HG03460 (cell line): ENCODE results near the gene MMP14.

Source experiments
- ATAC-seq: cut with Tn5 transposase; IDR thresholded peaks from one replicate; pipeline ENCODE4 v1.9.1; 2021; ENCODE audit not compliant: unreplicated experiment

Gene MMP14

DNA sequence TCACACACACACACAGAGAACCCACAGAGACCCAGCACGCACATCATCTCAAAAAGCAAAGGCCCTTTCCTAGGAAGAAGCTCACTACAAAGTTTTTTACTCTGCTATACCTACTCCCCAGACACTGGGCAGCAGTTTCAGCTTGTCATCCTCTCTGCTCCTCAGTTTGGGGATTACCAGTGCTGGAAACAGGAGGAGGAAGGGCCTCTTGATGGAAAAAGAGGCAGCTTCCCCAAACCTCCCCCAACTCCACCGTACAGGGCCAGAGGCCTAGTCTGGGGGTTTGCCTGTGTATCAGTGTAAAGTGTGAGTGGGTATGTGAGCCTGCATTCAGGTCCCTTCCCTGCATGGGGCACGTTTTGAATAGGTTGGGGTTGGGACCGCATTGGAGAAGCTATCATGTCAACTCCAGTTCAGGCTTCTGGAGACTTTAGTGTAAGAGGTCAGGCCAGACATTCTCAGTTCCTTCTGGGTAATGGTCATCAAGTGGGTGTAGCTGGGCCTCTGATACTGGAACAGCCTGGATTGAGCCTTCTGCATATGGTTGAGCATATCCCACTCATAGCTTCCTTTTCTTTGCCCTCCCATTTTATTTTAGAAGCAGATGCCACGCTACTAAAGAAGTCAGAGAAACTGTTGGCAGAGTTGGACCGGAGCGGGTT is 47.8 kb downstream of the MMP14 start:
- no peak for ATAC-seq

DNA sequence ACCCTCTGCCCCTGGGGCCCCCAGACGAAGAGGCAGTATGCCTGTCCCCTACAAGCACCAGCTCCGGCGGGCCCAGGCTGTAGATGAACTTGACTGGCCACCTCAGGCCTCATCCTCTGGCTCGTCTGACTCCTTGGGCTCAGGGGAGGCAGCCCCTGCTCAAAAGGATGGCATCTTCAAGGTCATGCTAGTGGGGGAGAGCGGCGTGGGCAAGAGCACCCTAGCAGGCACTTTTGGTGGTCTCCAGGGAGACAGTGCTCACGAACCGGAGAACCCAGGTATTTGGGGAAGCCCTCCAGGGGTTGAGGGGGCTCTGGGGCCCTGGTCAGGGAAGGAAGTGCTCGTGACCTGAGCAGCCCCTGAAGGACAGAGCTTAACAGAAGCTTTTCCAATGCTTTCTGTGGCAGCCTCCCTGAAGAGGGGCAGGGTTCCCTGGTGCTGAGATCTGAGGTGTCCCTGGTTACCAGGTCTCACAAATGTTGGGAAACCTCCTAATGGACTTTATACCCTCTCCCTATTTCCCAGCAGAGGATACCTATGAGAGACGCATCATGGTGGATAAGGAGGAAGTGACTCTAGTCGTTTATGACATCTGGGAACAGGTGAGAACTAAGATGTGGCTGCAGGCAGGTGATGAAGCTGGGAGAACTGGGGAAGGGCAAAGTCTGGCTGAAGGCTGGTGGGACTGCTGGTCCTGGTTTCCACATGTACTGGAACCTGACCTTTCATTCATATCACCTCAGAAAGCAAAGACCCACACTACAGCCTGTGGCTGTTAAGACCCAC is 48.5 kb downstream of the MMP14 start:
- no peak for ATAC-seq

DNA sequence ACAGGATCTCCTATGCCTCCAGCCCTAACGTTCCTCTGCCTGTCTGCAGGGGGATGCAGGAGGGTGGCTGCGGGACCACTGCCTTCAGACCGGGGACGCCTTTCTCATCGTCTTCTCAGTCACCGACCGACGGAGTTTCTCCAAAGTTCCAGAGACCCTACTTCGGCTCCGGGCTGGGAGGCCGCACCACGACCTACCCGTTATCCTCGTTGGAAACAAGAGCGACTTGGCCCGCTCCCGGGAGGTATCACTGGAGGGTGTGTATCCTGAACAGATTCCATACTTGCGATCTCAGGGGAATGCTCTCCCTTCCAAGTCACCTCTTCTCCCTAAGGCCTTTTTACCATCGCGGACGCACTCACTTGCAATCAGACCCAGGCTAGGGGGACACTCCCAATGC is 49.6 kb downstream of the MMP14 start:
- ATAC-seq, result no peak

DNA sequence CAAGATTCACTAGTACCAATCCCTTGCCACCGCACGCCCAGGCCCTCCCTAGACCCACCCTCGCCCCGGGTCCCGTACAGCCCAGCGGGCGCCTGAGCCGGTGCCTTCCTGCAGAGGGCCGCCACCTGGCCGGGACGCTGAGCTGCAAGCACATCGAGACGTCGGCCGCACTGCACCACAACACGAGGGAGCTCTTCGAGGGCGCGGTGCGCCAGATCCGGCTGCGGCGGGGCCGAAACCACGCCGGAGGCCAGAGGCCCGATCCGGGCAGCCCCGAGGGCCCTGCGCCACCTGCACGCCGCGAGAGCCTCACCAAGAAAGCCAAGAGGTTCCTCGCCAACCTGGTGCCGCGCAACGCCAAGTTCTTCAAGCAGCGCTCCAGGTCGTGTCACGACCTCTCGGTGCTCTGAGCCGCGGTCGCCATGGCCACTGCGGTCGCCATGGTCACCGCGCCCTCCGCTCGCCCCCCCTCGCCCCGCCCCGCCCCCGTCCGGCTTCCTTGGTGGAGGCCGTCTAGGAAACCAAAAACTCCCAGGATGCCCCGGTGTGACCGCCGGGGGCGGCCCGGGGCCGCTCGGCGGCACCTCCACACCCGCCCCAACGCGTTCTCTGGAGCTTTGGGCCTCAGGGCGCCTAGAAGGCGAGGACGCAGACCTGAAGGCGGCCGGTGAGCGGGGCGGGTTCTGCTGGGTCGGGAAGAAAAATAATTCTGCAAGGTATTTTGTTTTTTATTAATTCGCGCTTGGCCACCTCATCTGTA is 50.3 kb downstream of the MMP14 start:
- peak; percentile 43 for ATAC-seq

DNA sequence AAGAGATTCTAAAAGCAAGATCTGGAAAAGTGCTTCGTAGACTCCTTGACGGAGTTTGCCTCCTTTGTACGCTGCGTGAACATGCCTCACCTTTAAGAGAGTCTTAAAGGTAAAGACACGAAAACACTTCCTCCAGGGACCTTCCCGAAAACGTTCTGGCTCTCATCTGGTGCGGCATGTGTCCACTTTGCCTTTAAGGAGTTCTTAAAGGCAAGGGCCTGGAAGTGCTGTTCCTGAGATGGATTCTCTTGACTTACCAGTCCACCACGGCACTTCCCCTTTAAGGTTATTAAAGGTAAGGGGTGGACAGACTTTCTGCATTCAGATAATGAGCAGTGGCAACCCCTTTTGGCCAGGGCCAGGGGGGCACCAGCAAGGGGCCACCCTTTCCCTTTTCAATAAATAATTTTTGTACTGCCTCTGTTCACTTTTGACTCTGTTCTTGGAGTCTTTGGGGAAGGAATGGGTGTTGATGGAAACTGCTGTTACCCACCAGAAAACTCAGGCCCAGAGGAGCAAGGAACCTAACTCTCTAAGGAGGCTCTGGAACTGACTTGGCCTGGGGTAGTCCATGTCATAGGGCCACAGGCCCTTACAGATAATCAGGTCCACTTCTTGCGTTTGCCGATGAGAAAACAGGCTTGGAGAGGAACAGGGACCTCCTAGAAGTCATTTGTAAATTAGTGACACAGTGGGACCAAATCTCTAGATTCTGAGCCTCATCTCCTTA is 51.0 kb downstream of the MMP14 start:
- peak; percentile 39 for ATAC-seq

DNA sequence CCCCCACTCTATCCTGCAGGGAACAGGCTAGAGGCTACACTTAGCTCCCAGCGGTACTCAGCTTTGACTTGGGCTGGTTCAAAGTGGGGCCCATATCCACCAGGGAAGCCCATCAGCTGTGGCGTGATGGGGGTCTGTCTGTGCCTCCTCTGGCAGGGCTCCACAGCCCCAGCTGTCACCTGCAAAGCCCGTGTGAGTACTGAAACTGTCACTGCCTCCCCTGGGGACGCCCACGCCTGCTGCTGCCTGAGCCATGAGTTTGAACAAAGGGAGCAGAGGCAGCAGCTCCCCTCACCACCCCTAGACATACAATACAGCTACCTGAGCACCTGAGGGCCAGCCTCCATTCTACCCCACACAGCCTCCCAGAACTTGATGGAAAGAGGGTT is 51.6 kb downstream of the MMP14 start:
- ATAC-seq, result peak; percentile 49

DNA sequence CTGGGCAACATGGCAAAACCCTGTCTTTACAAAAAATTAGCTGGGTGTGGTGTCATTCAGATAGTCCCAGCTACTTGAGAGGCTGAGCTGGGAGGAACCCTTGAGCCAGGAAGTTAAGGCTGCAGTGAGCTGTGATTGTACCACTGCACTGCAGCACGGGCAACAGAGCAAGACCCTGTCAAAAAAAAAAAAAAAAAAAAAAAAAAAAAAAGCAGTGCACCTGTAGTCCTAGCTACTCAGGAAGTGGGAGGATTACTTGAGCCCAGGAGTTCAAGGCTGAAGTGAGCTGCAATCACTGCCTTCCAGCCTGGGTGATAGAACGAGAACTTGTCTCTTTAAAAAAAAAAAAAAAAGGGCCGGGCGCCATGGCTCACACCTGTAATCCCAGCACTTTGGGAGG is 52.3 kb downstream of the MMP14 start:
- ATAC-seq, result no peak

DNA sequence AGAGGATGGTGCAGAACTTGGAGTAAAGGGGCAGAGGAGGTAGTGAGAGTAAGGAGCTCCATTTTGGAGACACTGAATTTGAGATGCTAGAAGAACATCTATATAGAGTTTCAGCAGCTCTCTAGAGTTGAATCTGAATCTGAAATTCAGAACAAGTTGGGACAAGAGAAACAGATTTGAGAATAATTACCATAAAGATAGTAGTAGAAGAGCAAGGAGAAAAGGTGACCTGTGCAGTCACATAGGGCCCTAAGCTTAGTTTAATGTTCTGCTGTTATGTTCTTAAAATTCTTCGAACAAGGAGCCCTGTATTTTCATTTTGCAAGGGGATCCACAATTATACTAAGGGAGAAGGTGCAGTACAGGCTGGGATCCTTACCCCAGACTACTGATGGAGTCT is 54.0 kb downstream of the MMP14 start:
- no peak for ATAC-seq

DNA sequence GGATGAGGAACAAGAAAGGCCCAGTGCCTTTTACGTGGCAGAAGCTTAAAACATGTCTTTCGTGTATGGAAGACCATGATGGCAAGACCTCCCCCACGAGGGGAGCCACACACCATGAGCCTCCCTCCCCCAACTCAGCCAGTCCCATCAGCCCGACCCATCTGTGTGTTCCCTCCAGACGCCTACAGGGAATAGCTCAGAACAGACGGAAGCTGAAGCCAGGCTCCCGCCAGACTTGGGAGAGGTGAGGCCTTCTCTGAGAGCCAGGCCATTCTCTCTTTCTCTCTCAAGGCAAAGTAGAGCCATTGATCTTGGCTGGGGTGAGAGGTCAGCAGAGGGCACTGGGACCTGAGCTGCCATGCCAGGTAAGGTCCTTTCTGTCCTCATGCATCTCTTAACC is 56.1 kb downstream of the MMP14 start:
- no peak for ATAC-seq

DNA sequence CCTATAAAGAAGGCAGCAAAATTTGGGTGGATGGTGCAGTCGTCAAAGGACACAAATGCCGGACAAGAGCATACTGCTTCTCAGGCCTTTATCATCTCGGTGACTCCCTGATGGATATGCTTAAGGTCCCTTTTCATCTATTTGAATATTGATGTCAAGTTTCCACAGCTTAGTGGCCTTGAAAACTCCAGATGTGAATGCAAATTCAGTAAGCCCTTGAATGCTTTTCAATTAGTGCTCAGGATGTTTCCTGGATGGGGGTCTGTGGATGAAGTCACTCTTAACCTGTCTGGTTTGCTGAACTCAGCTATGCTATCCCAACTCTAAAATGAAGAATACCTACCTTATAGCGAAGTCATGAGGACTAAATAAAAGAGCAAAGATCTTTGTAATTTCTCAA is 57.3 kb downstream of the MMP14 start:
- no peak for ATAC-seq

DNA sequence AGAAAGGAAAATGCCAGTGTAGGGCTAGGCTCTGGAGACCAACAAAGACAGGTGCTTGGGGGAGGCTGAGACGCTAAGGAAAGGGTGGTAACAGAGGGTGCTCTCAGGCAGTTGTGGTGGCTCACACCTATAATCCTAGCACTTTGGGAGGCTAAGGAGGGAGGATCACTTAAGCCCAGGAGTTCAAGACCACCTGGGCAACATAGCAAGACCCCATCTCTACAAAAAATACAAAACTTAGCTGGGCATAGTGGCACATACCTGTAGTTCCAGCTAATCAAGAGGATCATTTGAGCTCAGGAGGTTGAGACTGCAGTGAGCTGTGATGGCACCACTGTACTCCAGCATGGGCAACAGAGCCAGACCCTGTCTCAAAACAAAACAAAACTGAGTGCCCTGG is 59.0 kb downstream of the MMP14 start:
- ATAC-seq, result no peak

DNA sequence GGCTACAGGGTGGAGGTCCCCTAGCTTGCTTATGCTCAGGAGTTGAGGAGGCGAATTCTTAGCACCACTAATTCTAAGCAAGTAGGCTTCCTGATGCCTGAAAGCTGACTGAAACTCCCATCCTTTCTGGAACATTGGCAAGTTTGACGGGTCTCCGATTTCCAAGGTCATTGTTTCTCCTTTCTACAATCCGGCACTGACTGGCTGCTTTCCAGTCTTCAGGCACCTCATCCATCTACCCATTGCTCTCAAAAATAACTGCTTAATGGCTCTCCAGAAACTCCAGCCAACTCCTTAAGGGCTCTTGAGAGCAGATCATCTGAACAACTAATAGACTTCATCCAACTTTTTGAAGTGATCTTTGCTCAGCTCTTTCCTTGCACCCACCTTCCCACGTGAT is 60.0 kb downstream of the MMP14 start:
- ATAC-seq, result no peak

DNA sequence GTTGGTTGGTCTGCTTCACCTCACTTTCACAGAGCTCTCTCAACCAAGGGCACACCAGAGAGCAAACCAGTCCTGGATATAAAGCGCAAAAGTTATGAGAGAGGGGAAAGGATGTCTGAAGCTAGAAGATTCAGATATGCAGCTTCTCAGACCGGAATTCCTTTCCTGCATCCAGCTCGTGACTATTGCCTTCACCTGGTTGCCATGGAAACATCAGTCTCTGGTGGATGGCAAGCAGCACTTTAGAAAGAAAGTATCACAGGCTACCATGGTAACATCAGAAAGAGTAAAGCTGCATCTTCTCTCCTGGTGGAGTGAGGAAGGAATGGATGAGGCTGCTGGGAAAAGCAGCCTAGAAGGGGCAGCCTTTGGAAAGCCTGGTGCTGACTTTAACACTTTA is 60.4 kb downstream of the MMP14 start:
- no peak for ATAC-seq

DNA sequence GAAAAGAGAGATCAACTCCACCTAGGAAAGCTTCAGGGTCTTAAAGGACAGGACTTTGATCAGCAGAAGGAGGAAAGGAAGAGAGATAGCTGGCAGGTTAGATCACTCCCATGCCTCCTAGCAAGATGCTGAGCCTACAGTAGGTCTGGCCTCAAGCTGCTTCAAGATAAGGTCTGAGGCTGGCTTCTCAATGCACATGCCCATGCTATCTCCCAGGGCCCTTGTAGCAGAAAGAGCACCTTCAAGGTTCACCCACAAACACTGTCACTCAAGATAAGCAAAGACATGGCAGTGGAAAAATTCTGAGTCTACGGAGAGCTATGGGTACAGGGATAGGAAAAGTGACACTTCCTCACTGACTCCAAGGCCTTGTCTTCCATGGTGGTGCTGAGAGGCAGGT is 61.0 kb downstream of the MMP14 start:
- no peak for ATAC-seq
